A673 (cell line): ENCODE data around the gene USP10. TPM values are rescaled to one million over a fixed set of nuclear protein-coding genes. Genes with fewer than 3 reads are reported as not detected.

Experiments used
- BruUV-seq: library from RNA; stranded (reverse); fragments of 400-500 nt; replicated peaks from 2 replicates; lab custom pipeline; 2021; lab: Mats Ljungman, UMichigan
- CTCF ChIA-PET: fragments of 300-600 bp; sonication (Branson Sonifier 250); formaldehyde crosslinking; loops from one replicate; lab custom pipeline; 2022; ENCODE audit warnings: antibody characterized with exemption; lab: Charles Lee
- POLR2A ChIA-PET: fragments of 300-600 bp; sonication (Branson Sonifier 250); formaldehyde crosslinking; loops from one replicate; lab custom pipeline; 2022; ENCODE audit warnings: antibody characterized with exemption; ENCODE audit not compliant: low non-redundant PET; lab: Charles Lee
- DNase-seq: peaks from one replicate; pipeline ENCODE4 v3.0.0-alpha.2; 2015; ENCODE audit warnings: low spot score
- H3K27ac ChIP-seq: fragments of 200-600 bp; sonication (generic); 2 replicates; pipeline ENCODE4 v1.5.1; 2016; ENCODE audit warnings: mixed run types, low read depth, mild to moderate bottlenecking, mixed read lengths, antibody characterized with exemption, low read length; ENCODE audit not compliant: poor library complexity, severe bottlenecking
- H3K27me3 ChIP-seq: fragments of 200-600 bp; sonication (generic); replicated peaks from 2 replicates; pipeline ENCODE4 v1.6.1; 2017; ENCODE audit warnings: mixed run types, low read depth, mild to moderate bottlenecking, mixed read lengths, antibody characterized with exemption, low read length; ENCODE audit not compliant: insufficient read depth, poor library complexity
- H3K36me3 ChIP-seq: fragments of 200-600 bp; sonication (generic); 2 replicates; pipeline ENCODE4 v1.6.1; 2016; ENCODE audit warnings: mixed run types, mild to moderate bottlenecking, mixed read lengths, antibody characterized with exemption, low read length; ENCODE audit not compliant: insufficient read depth, poor library complexity, severe bottlenecking
- H3K4me1 ChIP-seq: fragments of 200-600 bp; sonication (generic); 2 replicates; pipeline ENCODE4 v1.6.1; 2017; ENCODE audit warnings: mixed run types, mild to moderate bottlenecking, mixed read lengths, antibody characterized with exemption, low read length; ENCODE audit not compliant: insufficient read depth, poor library complexity, severe bottlenecking
- H3K4me3 ChIP-seq: fragments of 200-600 bp; sonication (generic); 2 replicates; pipeline ENCODE4 v1.5.1; 2016; ENCODE audit warnings: low read depth, mixed run types, mild to moderate bottlenecking, mixed read lengths, low read length; ENCODE audit not compliant: poor library complexity, severe bottlenecking
- H3K9me3 ChIP-seq: fragments of 200-600 bp; sonication (generic); 2 replicates; pipeline ENCODE4 v1.6.1; 2016; ENCODE audit warnings: mixed run types, low read depth, mild to moderate bottlenecking, mixed read lengths, antibody characterized with exemption, low read length; ENCODE audit not compliant: poor library complexity, severe bottlenecking
- EZH2 ChIP-seq: fragments of 200-600 bp; sonication (generic); IDR thresholded peaks from 2 replicates; pipeline ENCODE4 v1.6.1; 2017; ENCODE audit warnings: borderline replicate concordance, low read depth, mild to moderate bottlenecking, mixed read lengths, antibody characterized with exemption, low read length; ENCODE audit not compliant: poor library complexity, severe bottlenecking
- intact Hi-C: fragments of 100-400 bp; cut with micrococcal nuclease; formaldehyde crosslinking; loops from one replicate; pipeline ENCODE4 v1.10.0; 2022; ENCODE audit not compliant: unreplicated experiment
- total RNA-seq: library from RNA; stranded (reverse); gene quantifications from 2 replicates; pipeline ENCODE4 v1.2.3, GENCODE V29; 2021
- TF ChIP-seq, protein P1 (sequence below): fragments of 300-800, 200-600 bp; sonication (generic); conservative IDR thresholded peaks from 2 replicates; pipeline ENCODE4 v1.5.1; 2017; ENCODE audit warnings: low read depth, mild to moderate bottlenecking, antibody characterized with exemption, low read length, moderate library complexity, mixed read lengths

The USP10 gene
- total RNA-seq, 1 experiment from 2014 or later: 171 TPM

DNA sequence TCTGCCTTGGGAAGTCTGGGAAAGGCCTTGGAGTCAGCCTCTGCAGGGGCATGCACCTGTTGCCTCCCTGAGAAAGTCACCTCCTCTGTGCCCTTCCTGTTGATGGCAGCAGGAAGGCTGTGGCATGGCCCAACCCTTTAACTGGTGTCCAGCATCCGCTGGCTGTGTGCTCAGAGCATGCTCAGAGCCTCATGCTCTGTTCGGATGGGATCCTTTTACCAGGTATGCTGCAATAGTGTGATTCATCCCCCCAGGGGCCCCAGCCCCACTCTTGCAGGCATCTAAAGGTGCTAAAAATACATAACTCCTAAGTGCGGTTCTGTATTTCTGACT, 26.6 kb upstream of the USP10 start:
- peaks cover 1% of the 10 kb centered on the region for H3K4me1 ChIP-seq
- H3K27ac ChIP-seq: no peak overlapping the region
- H3K9me3 ChIP-seq: no peaks in the 10 kb centered on the region
- H3K36me3 ChIP-seq: no peaks in the 10 kb centered on the region
- ChIA-PET CTCF (interaction anchor here (2.0 kb wide), 1 partner anchor 52 kb away, joined by 21 read pairs; no protein-coding TSS in a partner anchor), POLR2A (no interaction called here)
- no peak overlapping the region for H3K4me3 ChIP-seq
- TF ChIP-seq EZH2: no peak
- TF ChIP-seq, protein P1, sequence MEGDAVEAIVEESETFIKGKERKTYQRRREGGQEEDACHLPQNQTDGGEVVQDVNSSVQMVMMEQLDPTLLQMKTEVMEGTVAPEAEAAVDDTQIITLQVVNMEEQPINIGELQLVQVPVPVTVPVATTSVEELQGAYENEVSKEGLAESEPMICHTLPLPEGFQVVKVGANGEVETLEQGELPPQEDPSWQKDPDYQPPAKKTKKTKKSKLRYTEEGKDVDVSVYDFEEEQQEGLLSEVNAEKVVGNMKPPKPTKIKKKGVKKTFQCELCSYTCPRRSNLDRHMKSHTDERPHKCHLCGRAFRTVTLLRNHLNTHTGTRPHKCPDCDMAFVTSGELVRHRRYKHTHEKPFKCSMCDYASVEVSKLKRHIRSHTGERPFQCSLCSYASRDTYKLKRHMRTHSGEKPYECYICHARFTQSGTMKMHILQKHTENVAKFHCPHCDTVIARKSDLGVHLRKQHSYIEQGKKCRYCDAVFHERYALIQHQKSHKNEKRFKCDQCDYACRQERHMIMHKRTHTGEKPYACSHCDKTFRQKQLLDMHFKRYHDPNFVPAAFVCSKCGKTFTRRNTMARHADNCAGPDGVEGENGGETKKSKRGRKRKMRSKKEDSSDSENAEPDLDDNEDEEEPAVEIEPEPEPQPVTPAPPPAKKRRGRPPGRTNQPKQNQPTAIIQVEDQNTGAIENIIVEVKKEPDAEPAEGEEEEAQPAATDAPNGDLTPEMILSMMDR: no peak
- no peaks in the 10 kb centered on the region for H3K27me3 ChIP-seq
- intact Hi-C loops: loop anchor here (2.0 kb wide), 1 partner anchor 52 kb away; no protein-coding TSS in a partner anchor
- BruUV-seq: no TSS peak
- no peak for DNase-seq

DNA sequence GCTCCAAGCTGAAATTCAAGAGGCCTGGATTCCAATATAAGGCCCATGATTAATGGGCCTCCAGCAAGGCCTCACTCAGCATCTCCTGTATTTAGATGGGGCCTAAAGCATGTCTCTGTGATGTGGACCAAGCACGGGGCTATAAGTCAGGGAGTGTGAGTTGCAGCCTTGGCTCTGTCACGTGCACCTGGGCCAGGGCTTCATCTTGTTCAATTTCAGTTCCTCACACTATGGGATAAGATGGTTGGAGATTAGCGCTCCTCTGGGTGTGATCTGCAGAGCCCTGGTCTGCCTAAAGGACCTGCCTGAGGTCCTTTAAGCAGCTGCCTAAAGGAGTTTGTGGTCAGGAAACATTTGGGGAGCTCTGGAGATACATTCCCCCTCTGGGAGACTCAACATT, 26.2 kb upstream of the USP10 start:
- no peak for DNase-seq
- intact Hi-C loops: loop anchor here (2.0 kb wide), 1 partner anchor 51 kb away; no protein-coding TSS in a partner anchor
- TF ChIP-seq EZH2: no peak
- Histone ChIP-seq H3K9me3 (no peaks in the 10 kb centered on the region), H3K36me3 (no peaks in the 10 kb centered on the region), H3K4me3 (no peak overlapping the region), H3K4me1 (no peaks in the 10 kb centered on the region), H3K27ac (no peak overlapping the region), H3K27me3 (no peaks in the 10 kb centered on the region)
- ChIA-PET CTCF (interaction anchor here (2.0 kb wide), 1 partner anchor 52 kb away, joined by 21 read pairs; no protein-coding TSS in a partner anchor), POLR2A (no interaction called here)
- no TSS peak for BruUV-seq

DNA sequence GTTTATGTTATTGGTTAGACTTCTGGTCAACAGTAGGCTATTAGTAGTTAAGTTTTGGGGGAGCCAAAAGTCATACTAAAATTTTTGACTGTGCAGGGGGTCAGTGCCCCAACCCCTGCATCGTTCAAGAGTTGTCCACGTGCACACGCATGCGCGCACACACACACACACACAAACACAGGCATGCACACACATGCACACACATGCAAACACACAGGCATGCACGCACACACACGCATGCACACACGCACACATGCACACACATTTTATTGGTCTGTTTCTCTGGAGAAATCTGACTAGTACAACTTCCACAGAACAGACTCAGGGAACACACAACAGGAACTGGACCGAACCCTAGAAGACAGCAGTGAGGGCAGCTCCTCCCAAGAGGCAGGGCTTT, 24.4 kb upstream of the USP10 start:
- POLR2A ChIA-PET: no interaction called here
- intact Hi-C loops: no loop called here

More for the DNA sequence above, 24.4 kb upstream of the USP10 start:
- Histone ChIP-seq H3K4me1 (no peaks in the 10 kb centered on the region), H3K36me3 (no peaks in the 10 kb centered on the region), H3K9me3 (no peaks in the 10 kb centered on the region), H3K27me3 (no peaks in the 10 kb centered on the region), H3K27ac (no peak overlapping the region), H3K4me3 (no peak overlapping the region)
- BruUV-seq: no TSS peak
- CTCF ChIA-PET: no interaction called here
- DNase-seq: no peak
- no peak for TF ChIP-seq EZH2
- TF ChIP-seq, protein P1: no peak
